Measurements from ENCODE around the gene TBATA.

- no peak for TF ChIP-seq EP300 (IDR thresholded peaks at IDR 0.05; ENCODE audit: borderline replicate concordance in 1 of 2, low read depth in 2 of 2, low read length in 2 of 2)
- no peak for TF ChIP-seq CTCF (IDR thresholded peaks at IDR 0.05; ENCODE audit: control extremely low read depth in 1 of 3, insufficient read depth in 1 of 3, low read depth in 1 of 3, low read length in 3 of 3)
- no peak for TF ChIP-seq KDM1A (IDR thresholded peaks at IDR 0.05; ENCODE audit: borderline replicate concordance, low read length)
- TF ChIP-seq USF2 (IDR thresholded peaks at IDR 0.05; ENCODE audit: low read length) = no peak
- TF ChIP-seq EZH2 (IDR thresholded peaks at IDR 0.05; ENCODE audit: low read depth, low read length, severe bottlenecking) = no peak
- no peak for TF ChIP-seq YY1 (IDR thresholded peaks at IDR 0.05; ENCODE audit: low read depth, low read length)
- TF ChIP-seq SRF (IDR thresholded peaks at IDR 0.05; ENCODE audit: low read depth, low read length) = no peak
Observed at GRCh38 chr10:70784471-70784870, 706 bp downstream of the TBATA start.

Measured in H1 (cell line).